ENCODE data around the gene CD68. TPM values are rescaled to one million over a fixed set of nuclear protein-coding genes. Genes with fewer than 3 reads are reported as not detected.
"Not testable (repeated sequence)": the region's sequence is repeated elsewhere in the genome, so short reads cannot be mapped to it uniquely, and the experiment has no call there.

The CD68 gene
- total RNA-seq, 2 donors from 2014 or later: 111 to 158 TPM

DNA sequence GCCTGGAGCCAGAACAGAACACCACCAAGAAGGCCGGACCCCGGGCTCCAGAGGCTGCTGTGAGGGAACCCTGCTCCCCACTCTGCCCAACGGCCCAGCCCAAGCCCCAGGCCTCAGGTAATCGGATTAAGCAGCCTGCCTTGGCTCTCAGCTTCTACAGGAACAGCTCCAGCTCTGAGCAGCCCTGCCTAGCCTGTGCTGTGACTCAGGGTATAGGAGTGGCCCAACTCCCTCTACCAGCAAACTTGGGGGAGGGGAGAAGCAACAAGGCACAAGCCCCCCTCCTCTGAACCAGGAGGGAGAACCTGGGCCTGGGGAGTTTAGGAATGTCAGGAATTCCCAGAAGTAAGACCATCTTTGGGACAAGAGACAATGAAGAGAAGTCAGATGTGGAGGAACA, 11.3 kb downstream of the CD68 start:
- intact Hi-C loops (cut with DNase I): loop anchor here in 1 of 2 donors (2.0 kb wide), 1 partner anchor 16 kb away; no protein-coding TSS in a partner anchor
- peak; percentile 75 for DNase-seq (ENCODE audit: low spot score)

DNA sequence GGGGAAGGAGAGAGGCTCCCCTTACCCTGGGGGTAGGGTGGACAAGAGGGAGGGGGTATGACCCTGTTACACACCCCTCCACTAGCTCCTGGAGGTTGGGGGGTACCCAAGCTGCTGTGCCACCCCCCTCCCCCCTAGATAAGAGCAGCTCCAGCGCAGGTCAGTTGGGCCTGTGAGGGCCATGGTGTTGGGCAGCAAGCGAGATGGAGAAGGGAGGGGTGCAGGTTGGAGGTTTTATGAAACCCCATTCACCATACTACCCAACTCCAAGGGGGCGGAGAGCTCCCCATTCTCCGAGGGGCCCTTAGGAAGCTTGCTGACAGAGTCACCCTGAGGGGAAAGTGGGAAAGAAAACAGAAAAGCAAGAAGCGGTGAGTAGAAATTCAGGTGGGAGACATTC, 12.2 kb downstream of the CD68 start:
- intact Hi-C loops (cut with DNase I): loop anchor here in 1 of 2 donors (2.0 kb wide), 1 partner anchor 15 kb away; no protein-coding TSS in a partner anchor
- DNase-seq (ENCODE audit: low spot score): peak; percentile 66

DNA sequence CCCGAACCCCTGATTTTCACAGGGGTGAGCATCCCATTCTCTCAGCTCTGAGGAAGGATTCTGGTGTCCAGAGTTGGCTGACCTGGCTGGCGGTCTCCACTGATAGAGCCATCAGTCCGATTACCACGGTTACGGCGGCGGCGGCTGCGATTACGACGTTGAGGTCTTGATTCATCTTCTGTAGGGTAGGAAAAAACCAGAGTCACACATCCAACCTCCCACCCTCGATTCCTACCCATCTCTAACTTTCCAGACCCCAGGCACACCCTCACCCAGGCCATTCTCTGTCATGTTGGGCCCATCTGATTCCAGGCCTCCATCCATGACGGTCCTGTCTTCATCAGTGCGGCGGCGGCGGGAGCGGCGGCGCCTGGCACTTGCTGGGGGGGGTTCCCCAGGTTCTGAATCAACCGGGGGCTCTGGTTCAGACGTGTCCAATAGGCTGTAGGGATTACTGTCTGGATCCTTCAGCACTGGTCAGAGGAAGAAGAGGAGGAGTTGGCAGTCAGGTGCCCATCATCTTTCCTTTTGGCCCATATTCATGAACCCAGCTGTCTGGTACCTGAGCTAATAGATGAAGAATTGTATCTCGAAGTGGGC, 13.1 kb downstream of the CD68 start:
- intact Hi-C loops (cut with DNase I): no loop called here
- DNase-seq (ENCODE audit: low spot score): peak; percentile 58

DNA sequence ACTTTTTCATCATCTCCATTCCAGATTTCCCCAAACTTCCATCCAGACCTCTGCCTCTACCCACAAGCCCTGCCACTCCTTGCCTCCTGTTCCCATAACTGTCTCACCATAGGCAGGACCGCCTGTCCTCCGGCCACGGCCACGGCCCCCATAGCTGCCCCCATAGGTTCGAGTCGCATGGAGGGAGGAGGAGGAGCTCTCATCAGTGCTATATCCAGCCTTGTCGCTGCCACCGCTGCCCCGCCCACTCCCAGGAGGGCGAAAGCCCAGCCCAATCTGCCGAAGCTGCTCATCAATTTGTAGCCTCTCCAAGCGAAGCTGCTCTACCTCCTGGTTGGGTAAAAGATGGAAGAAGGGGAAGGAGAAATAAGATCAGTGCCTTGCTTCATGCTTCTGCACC, 13.9 kb downstream of the CD68 start:
- DNase-seq (ENCODE audit: low spot score): peak; percentile 65
- intact Hi-C loops (cut with DNase I): no loop called here

DNA sequence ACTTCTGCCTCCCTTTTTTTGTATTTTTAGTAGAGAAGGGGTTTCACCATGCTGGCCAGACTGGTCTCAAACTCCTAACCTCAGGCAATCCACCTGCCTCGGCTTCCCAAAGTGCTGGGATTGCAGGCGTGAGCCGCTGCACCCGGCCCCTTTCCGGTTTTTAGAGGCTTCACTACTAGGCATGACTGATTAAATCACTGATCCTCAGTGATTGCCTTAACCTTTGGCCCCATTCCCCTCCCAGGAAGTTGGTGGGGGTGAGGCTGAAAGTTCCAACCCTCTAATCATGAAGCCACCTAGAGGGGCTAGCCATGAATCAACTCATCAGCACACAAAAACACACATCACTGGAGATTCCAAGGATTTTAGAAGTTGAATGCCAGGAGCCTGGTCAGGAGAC, 18.1 kb downstream of the CD68 start:
- intact Hi-C loops (cut with DNase I): not testable (repeated sequence)

DNA sequence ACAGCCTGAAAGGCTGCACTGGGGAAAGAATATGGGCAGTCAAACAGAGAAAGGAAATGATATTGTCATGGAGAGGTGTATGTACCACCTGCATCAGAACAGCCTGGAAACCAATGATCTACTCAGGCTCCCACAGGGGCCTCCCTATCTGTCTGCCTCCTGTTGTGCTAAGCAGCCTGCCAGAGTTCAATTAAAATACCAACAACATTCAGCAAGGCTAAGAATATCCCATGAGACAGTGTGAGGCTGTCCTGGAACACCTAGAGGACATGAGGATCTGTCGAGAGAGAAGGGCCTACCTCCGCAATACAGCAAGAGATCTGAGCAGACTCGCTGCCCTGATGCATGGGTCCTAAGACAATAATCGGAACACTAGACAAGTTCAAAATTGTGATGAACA, 26.8 kb downstream of the CD68 start:
- intact Hi-C loops (cut with DNase I): loop anchor here in 1 of 2 donors (2.0 kb wide), 1 partner anchor 15 kb away; the partner anchor contains the start of gene SOX15
- DNase-seq (ENCODE audit: low spot score): no peak

More for the DNA sequence above, 18.1 kb downstream of the CD68 start:
- not testable (repeated sequence) for DNase-seq (ENCODE audit: low spot score)

DNA sequence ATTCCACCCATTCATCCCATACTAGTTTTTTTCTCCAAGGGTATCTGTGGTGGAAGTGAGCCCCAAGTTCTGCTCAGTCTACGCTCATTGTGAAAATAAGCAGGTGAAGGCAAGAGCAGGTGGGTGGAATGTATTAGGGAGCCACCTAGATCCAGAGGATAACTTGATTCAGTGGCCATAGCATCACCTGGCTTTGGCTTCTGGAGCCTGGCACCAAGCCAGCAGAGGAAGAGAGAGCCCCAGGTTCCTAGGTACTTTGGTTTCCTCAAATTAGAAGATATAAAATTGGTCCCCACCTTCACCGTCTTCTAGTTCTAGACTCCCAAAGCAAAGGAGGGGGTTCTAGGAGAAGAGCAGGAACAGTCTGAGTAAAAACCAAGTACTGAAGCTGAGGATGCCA, 31.2 kb downstream of the CD68 start:
- no peak for DNase-seq (ENCODE audit: low spot score)
- intact Hi-C loops (cut with DNase I): no loop called here

DNA sequence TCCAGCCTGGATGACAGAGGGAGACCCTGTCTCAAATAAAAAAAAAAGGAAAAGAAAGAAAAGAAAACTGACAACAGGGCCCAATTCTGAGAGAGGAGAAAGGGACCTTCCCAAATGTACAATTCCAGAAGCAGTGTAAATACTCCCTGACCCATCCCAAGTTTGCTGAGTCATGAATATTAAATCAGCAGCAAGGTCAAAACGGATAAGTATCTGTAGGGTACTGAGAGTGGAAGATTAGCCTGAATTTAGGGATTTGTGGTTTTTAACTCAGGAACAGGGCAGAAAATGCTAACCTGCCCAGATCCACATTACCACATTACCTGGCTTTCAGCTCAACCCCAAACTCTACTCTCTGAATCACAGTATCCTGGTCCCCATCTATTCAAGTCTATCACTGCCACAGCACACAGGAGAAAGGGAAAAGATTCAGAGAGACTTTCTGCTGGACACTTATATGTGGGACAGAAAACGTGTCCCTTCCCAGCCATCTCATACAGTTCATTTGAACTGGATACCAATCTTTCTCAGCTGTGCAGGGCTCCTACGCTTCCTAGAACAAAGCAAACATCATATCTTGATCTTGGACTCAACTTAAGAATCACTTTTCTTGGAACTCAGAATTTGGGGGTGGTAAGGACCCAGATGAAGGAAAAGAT, 32.3 kb downstream of the CD68 start:
- no peak for DNase-seq (ENCODE audit: low spot score)
- intact Hi-C loops (cut with DNase I): no loop called here

DNA sequence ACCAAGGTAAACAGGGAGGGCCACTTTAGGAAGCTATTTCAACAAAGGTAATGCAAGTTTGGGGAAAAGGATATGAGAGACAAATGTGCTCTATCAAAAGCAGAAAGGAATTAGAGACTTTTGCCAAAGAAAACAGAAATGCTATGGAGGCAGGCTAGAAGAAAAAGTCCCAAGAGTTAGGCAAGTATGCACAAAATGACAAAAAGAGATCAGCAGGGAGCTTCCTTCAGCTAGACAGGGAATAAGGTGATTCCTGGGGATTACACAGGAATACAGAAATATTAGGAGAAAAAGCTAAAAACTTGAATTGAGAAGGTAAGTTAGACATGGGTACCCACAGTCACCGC, 32.8 kb downstream of the CD68 start:
- DNase-seq (ENCODE audit: low spot score): no peak
- intact Hi-C loops (cut with DNase I): no loop called here

DNA sequence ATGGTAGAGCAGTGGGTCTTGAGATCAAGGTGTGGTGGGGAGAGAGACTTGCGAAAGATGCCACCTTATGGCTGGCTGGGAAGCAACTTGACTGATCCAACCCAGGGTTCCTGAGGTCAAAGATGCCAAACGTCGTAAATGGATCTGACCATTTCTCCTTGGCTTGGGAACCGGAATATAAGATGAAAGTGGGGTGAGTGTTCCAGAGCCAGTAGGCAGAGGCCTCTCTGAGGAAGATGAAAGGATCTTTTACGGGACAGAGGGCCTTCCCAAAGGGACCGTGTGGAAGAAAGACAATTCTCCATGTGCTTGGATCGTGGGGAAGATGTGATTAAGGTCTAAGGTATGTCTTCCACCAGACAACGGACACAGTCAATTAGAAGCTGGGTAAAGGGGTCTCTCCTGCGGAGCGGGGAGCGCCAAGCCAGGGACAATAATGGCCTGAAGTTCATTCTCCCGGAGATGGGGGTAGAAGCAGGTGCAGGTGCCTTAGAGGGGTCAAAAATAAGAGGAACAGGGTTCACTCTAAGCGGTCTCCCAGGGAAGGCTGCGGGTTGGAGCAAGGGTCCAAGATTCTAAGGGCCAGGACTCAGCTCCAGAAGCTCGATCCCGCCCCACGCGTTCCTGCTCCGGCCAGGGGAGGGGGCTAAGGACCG, 34.5 kb downstream of the CD68 start:
- intact Hi-C loops (cut with DNase I): no loop called here
- no peak for DNase-seq (ENCODE audit: low spot score)

DNA sequence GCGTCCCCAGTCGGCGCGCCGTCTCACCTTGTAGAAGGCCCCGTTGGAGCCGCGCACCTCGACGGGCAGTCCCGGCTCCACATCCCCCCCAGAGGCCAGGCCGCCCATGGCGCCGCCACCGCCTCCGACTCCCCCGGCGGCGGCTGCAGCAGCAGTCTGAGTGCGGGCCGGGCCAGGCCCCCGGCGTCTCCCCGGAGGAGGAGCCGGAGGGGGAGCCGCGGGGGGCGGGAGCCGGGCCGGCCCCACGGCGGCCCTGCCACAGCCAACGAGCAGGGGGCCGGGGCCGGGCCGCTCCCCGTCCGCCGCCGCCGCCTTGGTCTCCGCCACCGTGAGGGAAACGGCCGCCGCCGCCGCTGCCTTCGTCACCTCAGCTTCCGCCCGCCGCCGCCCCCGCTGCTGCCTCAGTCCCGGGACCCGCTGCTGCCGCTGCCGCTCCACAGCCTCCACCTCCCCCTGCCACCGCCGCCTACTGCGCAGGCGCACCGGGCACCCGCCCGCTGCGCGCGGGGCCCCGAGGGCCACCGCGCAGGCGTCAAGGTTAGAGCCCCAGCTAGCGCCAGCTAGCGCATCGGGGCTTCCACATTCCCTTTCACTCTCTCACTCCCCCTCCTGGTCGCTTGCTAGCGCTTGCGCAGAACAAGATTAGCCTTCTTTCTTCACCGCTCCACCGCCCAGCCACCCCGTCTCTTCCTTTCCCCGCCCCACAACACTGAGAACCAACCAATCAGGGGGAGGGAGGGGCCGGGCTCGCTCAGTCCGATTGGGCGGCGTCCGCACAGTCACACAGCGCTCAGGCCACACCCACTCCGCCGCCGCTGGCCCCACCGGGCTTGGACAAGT, 35.2 kb downstream of the CD68 start, which contains the start of gene FXR2:
Gene FXR2, minus strand, starts transcription at position 473 of the 840 bp plus-strand sequence. Its CDS starts 365 bp downstream, at position 108.
- intact Hi-C loops (cut with DNase I): no loop called here

DNA sequence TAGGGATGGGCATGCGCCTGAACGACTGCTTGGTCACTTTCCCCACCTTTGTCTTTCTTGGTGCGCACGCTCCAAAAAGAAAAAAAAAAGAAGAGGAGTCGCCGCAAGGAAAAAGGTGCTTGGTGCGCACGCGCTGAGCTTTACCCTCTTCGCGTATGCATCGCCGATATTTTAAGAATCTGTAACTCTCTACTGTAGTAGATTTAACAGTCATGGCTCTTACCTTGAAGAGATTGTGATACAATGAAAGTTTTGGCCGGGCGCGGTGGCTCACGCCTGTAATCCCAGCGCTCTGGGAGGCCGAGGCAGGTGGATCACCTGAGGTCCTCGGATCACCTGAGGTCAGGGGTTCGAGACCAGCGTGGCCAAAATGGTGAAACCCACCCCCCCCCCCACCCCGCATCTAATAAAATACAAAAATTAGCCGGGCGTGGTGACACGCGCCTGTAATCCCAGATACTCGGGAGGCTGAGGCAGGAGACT, 35.9 kb downstream of the CD68 start:
- DNase-seq (ENCODE audit: low spot score): no peak
- intact Hi-C loops (cut with DNase I): no loop called here

More for the DNA sequence above, 35.2 kb downstream of the CD68 start, which contains the start of gene FXR2:
- peak; percentile 100 for DNase-seq (ENCODE audit: low spot score)

DNA sequence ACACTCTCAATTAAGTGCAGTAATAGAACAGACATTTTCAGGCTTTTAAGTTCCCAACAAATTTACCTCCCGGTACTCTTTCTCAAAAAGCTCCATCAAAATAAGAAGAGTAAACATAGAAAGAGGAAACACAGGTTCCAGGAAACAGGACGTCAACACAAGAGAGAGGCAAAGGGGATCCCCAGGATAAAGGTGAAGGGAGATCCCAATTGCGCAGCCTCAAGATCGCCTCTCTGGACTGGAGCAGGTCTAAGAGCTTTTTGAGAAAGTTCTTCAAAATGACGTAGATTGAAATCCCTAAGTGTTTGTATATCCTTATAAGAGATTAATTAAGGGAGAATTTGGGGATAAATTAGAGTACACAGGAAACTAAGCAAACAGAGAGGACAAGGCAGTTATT, 39.2 kb downstream of the CD68 start:
- intact Hi-C loops (cut with DNase I): no loop called here
- DNase-seq (ENCODE audit: low spot score): no peak

DNA sequence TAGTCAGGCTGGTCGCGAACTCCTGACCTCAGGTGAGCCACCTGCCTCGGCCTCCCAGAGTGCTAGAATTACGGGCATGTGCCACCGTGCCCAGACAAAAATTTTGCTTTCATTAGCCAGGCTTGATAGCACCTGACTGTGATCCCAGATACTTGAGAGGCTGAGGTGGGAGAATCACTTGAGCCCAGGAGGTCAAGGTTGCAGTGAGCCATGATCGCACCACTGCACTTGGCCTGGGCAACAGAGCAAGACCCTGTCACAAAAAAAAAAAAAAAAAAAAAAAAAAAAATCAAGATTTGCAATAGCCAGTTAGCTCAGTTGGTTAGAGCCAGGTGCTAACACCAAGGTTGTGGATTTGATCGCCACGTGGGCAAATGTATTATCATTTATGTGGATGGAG, 41.4 kb downstream of the CD68 start:
- no peak for DNase-seq (ENCODE audit: low spot score)
- intact Hi-C loops (cut with DNase I): no loop called here

DNA sequence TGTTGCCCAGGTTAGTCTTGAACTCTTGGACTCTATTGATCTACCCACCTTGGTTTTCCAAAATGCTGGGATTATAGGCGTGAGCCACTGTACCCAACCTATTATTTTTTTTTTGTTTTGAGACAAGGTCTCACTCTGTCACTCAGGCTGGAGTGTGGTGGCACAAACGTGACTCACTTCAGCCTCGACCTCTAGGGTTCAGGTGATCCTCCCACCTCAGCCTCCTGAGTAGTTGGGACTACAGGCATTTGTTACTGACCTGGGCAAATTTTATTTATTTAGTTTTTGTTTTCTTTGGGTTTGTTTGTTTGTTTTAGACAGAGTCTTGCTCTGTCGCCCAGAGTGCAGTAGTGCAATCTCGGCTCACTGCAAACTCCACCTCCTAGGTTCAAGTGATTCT, 44.2 kb downstream of the CD68 start:
- intact Hi-C loops (cut with DNase I): no loop called here
- no peak for DNase-seq (ENCODE audit: low spot score)

DNA sequence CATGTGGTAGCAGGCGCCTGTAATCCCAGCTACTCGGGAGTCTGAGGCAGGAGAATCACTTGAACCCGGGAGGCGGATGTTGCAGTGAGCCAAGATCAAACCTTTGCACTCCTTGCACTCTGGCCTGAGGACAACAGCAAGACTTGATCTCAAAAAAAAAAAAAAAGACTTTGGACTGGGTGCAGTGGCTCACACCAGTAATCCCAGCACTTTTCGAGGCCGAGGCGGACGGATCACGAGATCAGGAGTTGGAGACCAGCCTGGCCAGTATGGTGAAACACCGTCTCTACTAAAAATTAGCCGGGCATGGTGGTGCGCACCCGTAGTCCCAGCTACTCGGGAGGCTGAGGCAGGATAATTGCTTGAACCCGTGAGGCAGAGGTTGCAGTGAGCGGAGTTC, 46.3 kb downstream of the CD68 start:
- intact Hi-C loops (cut with DNase I); DNase-seq (ENCODE audit: low spot score): not testable (repeated sequence)

DNA sequence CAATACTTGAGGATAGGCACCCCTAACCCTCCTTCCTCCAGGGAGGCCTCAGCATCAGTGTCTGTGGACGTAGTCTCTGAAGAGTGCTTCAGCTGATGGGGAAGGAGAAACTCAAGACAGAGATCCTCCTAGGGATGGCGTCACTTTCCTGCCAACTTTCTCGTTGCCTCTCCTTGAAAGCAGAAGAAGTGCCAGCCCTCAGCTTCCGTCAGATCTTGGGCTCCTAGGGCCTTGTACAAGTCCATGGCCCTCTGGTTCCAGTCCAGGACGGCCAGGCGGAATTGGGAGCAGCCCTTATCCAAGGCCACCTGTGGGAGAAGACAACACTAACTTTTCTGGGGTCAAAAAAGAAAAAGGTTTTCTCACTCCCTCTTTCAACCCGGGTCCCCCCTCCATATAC, 46.9 kb downstream of the CD68 start:
- intact Hi-C loops (cut with DNase I): no loop called here
- DNase-seq (ENCODE audit: low spot score): no peak

DNA sequence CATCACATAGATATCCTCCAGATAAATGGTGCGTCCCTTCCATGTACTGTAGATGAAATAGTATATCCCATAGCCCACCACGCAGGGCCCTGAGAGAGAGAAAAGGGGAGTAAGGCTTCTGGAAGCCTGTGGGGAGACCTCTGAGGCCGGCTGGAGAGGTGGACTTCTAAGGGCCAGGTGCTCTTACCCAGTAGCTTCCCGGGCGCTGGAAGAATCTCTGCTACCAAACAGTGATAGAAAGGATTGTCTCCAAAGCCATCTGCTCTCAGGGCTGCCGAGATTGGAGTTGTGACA, 47.5 kb downstream of the CD68 start:
- intact Hi-C loops (cut with DNase I): no loop called here

DNA sequence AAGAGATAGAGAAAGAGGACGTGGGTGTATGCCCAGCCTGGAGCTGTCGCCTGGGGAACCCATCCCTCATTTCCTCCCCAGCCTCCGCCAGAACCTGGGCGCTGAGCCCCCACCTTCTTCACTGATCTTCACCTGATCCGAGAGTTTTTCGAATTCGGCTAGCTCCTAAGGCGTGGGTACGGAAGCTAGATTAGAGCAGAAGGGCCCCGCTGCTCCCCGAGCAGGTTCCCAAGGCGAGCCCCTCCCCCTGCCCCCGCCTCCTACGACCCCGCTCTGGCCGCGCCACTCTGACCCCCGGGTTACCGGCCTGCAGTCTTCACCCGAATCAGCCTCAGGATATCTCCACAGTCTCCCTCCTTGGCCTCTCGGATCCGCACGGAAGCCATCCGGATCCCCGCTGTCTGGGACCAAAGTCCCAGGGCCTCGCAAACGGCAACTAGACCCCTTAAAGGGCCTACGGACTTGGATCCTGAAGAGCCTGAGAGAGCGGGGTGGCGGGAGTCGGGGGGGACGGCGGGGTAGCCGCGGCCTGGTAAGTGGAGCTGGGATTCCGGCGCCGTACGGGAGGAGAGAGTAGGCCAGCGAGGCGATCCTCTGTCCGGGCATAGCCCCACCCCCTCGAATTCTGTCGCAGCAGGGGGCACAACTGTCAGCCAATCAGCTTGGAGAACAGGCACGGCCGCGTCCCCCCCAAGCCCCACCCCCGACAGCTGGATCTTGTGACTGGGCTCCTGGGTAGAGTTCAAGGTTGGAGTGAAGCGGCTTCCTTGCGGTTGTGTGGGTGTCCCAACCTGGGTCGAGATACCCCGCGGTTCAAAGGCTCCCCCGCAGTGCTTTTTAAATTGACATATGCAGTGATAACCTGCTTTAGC, 48.0 kb downstream of the CD68 start, which contains the start of gene SAT2:
Gene SAT2, minus strand, starts transcription at position 572 of the 872 bp plus-strand sequence. Its CDS starts 186 bp downstream, at position 386.
- DNase-seq (ENCODE audit: low spot score): peak; percentile 97
- intact Hi-C loops (cut with DNase I): no loop called here

More for the DNA sequence above, 47.5 kb downstream of the CD68 start:
- no peak for DNase-seq (ENCODE audit: low spot score)
